ENCODE measurements around the gene SUPT6H. TPM values are rescaled to one million over a fixed set of nuclear protein-coding genes. Genes with fewer than 3 reads are reported as not detected.

SUPT6H gene
- total RNA-seq, 1 donor from 2014 or later = 36.7 TPM

DNA sequence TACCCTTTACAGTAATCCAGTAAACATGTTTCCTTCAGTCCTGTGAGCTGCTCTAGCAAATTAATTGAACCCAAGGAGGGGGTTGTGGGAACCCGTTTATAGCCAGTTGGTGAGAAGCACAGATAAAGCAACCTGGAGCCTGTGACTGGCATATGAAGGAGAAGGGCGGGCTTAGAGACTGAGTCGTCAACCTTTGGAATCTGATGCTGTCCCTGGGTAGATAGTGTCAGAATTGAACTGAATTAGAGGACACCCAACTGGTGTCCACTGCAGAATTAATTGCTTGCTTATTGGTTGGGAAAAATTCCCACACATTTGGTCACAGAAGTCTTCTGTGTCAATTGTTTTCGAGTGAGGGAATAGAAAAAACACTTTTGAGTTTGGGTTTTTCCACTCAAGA lies 35.2 kb upstream of the SUPT6H start:
- Histone ChIP-seq H3K27me3 (ENCODE audit: control insufficient read depth, insufficient read depth, low read length) (no peaks in the 10 kb centered on the region), H3K36me3 (ENCODE audit: control insufficient read depth, insufficient read depth, low read length) (peaks cover 3% of the 10 kb centered on the region), H3K4me3 (ENCODE audit: low read depth, low read length) (no peak overlapping the region)
- no peak for DNase-seq (ENCODE audit: low read depth)
- TF ChIP-seq, protein P1, sequence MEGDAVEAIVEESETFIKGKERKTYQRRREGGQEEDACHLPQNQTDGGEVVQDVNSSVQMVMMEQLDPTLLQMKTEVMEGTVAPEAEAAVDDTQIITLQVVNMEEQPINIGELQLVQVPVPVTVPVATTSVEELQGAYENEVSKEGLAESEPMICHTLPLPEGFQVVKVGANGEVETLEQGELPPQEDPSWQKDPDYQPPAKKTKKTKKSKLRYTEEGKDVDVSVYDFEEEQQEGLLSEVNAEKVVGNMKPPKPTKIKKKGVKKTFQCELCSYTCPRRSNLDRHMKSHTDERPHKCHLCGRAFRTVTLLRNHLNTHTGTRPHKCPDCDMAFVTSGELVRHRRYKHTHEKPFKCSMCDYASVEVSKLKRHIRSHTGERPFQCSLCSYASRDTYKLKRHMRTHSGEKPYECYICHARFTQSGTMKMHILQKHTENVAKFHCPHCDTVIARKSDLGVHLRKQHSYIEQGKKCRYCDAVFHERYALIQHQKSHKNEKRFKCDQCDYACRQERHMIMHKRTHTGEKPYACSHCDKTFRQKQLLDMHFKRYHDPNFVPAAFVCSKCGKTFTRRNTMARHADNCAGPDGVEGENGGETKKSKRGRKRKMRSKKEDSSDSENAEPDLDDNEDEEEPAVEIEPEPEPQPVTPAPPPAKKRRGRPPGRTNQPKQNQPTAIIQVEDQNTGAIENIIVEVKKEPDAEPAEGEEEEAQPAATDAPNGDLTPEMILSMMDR (IDR thresholded peaks at IDR 0.05; ENCODE audit: insufficient read depth, low read length, poor library complexity, severe bottlenecking) = no peak

DNA sequence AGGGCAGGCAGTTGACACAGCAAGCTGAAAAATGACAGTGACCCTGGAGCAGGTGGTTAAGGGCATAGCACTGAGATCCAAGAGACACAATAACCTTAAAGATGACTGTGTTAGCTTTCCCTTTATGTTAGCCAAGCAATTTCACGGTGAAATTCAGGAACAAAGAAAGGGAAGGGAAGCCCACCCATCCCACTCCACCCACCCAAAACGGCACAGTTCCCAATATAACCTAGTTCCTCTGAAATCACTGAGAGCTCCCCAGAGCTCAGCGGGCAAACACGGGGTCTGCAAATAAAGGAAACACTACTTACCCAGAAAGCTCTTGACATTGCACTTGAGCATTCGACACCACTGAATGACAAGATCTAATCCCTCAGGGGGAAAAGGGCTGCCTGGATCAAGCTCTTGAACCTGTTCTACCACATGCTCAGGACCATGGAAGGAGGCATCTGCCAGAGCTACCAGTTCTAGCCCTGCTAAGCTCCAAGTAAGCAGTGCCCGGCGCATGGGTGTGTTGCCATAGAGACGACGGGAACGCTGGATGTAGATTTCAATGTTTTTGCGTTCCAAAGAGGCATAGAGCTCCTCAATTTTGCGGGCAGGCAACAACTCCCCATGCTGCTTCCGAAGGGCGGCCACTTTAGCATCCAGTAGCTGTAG lies 27.7 kb upstream of the SUPT6H start:
- Histone ChIP-seq H3K36me3 (ENCODE audit: control insufficient read depth, insufficient read depth, low read length) (peaks cover 9% of the 10 kb centered on the region), H3K4me3 (ENCODE audit: low read depth, low read length) (no peak overlapping the region), H3K27me3 (ENCODE audit: control insufficient read depth, insufficient read depth, low read length) (no peaks in the 10 kb centered on the region)
- TF ChIP-seq, protein P1 (IDR thresholded peaks at IDR 0.05; ENCODE audit: insufficient read depth, low read length, poor library complexity, severe bottlenecking) = no peak
- no peak for DNase-seq (ENCODE audit: low read depth)

DNA sequence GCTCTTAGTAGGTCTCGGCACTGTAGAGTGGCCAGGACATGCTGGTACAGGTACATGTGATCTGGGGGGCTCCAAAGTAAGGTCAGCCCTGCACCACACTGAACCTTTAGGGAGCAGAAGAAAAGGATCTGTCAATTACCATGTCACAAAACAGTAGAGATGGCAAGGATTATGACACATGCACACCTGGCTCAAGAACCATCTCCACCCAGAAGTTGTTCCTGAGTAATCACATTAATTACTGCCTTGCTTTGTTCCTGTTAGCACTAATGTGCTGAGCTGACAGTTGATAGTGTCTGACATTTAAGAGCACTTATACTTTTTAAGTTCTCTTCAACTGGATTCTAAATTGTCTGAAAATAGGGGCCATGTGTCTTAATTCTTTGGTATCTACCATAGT lies 26.5 kb upstream of the SUPT6H start:
- no peak for DNase-seq (ENCODE audit: low read depth)
- no peaks in the 10 kb centered on the region for H3K27me3 ChIP-seq (ENCODE audit: control insufficient read depth, insufficient read depth, low read length)
- TF ChIP-seq, protein P1 (IDR thresholded peaks at IDR 0.05; ENCODE audit: insufficient read depth, low read length, poor library complexity, severe bottlenecking) = no peak
- H3K4me3 ChIP-seq (ENCODE audit: low read depth, low read length) = no peak overlapping the region
- peaks cover 13% of the 10 kb centered on the region for H3K36me3 ChIP-seq (ENCODE audit: control insufficient read depth, insufficient read depth, low read length)

DNA sequence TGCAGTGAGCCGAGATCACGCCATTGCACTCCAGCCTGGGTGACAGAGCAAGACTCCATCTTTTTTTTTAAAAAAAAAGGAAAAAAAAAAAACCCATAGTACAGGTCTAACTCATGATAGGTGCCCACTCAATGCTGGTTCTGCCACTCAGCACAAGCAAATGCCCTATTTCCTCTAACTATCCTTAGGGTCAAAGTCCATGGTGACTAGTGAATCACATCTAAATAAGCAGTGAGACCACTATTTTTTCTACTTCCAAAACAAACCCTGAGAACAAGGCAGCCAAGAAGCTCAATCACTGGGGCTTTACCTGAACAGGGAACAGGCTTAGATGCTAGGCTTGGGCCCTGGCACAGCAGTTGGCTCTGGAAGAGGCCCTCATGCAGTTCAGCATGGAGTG lies 20.4 kb upstream of the SUPT6H start:
- Histone ChIP-seq H3K27me3 (ENCODE audit: control insufficient read depth, insufficient read depth, low read length) (no peaks in the 10 kb centered on the region), H3K4me3 (ENCODE audit: low read depth, low read length) (no peak overlapping the region), H3K36me3 (ENCODE audit: control insufficient read depth, insufficient read depth, low read length) (peaks cover 9% of the 10 kb centered on the region)
- no peak for DNase-seq (ENCODE audit: low read depth)
- TF ChIP-seq, protein P1 (IDR thresholded peaks at IDR 0.05; ENCODE audit: insufficient read depth, low read length, poor library complexity, severe bottlenecking) = no peak

DNA sequence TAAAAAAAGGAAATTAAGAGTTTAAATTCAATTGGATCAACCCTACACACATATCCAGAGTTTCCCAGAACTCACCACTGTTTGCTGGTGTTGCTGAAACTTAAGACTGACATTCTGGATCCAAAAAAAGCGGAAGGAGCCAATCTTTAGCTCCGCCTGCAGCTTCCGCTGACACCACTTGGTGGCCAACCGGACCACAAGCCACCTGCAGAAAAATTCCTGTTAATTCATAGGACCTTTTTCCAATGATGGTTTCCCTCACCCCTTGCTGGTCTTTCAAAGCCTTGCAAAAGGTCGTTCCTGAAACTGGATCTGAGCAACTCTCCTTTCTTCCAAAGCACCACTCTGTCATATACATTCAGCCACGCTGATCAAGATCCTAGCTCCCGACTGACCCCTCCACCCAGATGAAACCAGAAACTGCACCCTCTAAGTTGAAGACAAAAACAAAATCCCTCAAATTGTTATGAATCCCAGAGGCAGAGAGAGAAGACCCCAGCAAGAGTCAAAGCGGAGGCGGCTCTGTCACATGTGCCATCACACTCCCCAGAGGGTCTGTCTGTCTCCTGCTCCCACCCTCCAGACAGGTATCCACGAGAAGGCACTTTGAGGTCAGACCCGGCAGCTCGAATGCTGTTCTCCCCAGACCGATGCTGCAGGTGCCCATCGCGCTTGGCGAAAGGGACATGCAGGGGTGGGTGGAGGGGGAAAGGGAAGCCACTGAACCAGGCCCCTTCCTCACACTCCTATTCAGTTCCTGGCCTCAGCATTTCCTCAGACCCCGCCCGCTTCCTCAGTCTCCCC lies 17.8 kb upstream of the SUPT6H start:
- Histone ChIP-seq H3K36me3 (ENCODE audit: control insufficient read depth, insufficient read depth, low read length) (peaks cover 3% of the 10 kb centered on the region), H3K4me3 (ENCODE audit: low read depth, low read length) (peak overlapping the region; percentile 84), H3K27me3 (ENCODE audit: control insufficient read depth, insufficient read depth, low read length) (no peaks in the 10 kb centered on the region)
- no peak for DNase-seq (ENCODE audit: low read depth)
- TF ChIP-seq, protein P1 (IDR thresholded peaks at IDR 0.05; ENCODE audit: insufficient read depth, low read length, poor library complexity, severe bottlenecking) = peak; percentile 63
